ENCODE measurements around the gene EHD3.

- TF ChIP-seq POLR2A (IDR thresholded peaks at IDR 0.05; ENCODE audit: low read depth, low read length) (no peak), TAF1 (IDR thresholded peaks at IDR 0.05; ENCODE audit: borderline replicate concordance, low read depth, low read length) (no peak)
Observed at GRCh38 chr2:31238126-31238905, 4.4 kb downstream of the EHD3 start.
